Right atrium auricular region (tissue), 2 donors: ENCODE results near the gene COX20. TPM values are rescaled to one million over a fixed set of nuclear protein-coding genes. Genes with fewer than 3 reads are reported as not detected.
A peak's percentile ranks its signal among the peaks of the same experiment; 100 is the strongest.

ENCODE experiments used
- DNase-seq: peaks from one replicate; pipeline ENCODE4 v3.0.0-alpha.2; 2019; ENCODE audit warnings: low spot score
- H3K27ac ChIP-seq, 2 donors: fragments of 200-600 bp; sonication (generic); 1 replicate in 1 of 2; 2 replicates in 1 of 2; pipeline ENCODE4 v1.5.1; 2016 to 2019
- H3K27me3 ChIP-seq, 2 donors: fragments of 200-600 bp; sonication (generic); one replicate each; pipeline versions ENCODE4 v1.5.1 to v1.6.0; 2017 to 2019
- H3K36me3 ChIP-seq: fragments of 200-600 bp; sonication (generic); one replicate; pipeline ENCODE4 v1.5.1; 2016
- H3K4me1 ChIP-seq, 2 donors: fragments of 200-600 bp; sonication (generic); one replicate each; pipeline versions ENCODE4 v1.5.1 to v1.6.0; 2017 to 2019
- H3K4me3 ChIP-seq, 2 donors: fragments of 200-600 bp; sonication (generic); 1 replicate in 1 of 2; 2 replicates in 1 of 2; pipeline ENCODE4 v1.5.1; 2017 to 2019; ENCODE audit warnings: mild to moderate bottlenecking in 1 of 2, moderate library complexity in 1 of 2
- H3K9me3 ChIP-seq, 2 donors: fragments of 200-600 bp; sonication (generic); one replicate each; pipeline ENCODE4 v1.5.1; 2019
- total RNA-seq, 2 donors: library from RNA; depleted of rRNA; stranded (reverse); fragments of >200 nt; gene quantifications; one replicate each; pipeline ENCODE4 v1.1.0, GENCODE V29; 2016
- TF ChIP-seq, protein P1 (sequence below), 2 donors: fragments of 200-600 bp; sonication (generic); IDR thresholded peaks; one replicate each; pipeline ENCODE4 v1.5.1; 2019; ENCODE audit warnings: antibody characterized with exemption in 2 of 2

COX20 gene
- total RNA-seq, 2 donors from 2014 or later: 57.3 to 64.7 TPM

DNA sequence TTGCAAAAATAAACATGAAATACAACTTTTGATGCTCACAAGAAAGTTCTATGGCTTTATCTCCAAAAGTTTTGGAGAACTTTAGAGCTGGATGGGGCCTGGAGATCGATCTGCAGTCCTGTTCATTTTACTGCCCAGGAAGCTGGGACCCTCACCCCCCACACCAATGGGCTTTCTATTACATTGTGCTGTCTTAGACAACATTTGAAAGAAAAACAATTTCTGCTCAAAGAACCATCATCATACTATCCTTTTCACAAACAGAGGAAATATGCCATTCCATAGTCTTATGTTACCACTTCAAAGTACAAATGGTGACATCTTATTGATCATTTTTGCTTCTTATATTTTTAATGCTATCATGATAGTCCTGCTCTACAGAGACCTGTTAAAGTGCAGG, 30.9 kb downstream of the COX20 start:
- H3K4me1 ChIP-seq: peaks cover 0 to 23% of the 10 kb centered on the region in 2 donors
- no peaks in the 10 kb centered on the region for H3K27me3 ChIP-seq
- H3K9me3 ChIP-seq: no peaks in the 10 kb centered on the region
- H3K27ac ChIP-seq: peak overlapping the region; percentile 100
- no peak for DNase-seq
- no peak overlapping the region for H3K4me3 ChIP-seq
- TF ChIP-seq, protein P1, sequence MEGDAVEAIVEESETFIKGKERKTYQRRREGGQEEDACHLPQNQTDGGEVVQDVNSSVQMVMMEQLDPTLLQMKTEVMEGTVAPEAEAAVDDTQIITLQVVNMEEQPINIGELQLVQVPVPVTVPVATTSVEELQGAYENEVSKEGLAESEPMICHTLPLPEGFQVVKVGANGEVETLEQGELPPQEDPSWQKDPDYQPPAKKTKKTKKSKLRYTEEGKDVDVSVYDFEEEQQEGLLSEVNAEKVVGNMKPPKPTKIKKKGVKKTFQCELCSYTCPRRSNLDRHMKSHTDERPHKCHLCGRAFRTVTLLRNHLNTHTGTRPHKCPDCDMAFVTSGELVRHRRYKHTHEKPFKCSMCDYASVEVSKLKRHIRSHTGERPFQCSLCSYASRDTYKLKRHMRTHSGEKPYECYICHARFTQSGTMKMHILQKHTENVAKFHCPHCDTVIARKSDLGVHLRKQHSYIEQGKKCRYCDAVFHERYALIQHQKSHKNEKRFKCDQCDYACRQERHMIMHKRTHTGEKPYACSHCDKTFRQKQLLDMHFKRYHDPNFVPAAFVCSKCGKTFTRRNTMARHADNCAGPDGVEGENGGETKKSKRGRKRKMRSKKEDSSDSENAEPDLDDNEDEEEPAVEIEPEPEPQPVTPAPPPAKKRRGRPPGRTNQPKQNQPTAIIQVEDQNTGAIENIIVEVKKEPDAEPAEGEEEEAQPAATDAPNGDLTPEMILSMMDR (IDR thresholded peaks at IDR 0.05): no peak
- peaks cover 13% of the 10 kb centered on the region for H3K36me3 ChIP-seq

DNA sequence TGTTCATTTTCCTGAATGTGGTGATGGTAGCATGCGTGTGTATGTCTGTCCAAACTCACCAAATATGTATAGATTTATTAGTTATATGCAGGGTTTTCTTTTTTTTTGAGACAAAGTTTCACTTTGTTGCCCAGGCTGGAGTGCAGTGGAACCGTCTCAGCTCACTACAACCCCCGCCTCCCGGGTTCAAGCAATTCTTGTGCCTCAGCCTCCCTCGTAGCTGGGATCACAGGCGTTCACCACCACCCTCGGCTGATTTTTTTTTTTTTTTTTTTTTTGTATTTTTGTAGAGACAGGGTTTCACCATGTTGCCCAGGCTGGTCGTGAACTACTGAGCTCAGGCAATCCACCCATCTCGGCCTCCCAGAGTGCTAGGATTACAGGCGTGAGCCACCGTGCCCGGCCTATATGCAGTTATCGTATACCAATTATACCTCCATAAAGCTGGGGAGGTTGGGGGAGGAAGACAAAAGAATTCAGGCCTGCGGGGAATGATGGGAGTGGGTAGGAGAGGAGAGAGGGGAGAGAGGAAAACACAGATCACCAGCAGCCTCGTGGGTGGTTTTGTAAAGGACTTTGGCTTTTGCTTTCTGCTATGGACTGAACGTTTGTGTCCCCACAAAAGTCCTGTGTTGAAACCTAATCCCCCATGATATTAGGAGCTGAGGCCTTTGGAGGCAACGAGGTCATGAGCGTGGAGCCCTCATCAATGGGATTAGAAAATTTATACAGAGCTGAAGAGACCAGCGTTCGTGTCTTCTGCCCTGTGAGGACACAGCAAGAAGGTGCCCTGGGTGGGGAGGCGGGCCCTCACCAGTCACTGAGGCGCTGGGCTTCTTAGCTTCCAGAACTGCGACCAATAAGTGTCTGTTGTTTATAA, 33.3 kb downstream of the COX20 start:
- DNase-seq: no peak
- Histone ChIP-seq H3K4me1 (peaks cover 0 to 16% of the 10 kb centered on the region in 2 donors), H3K27me3 (no peaks in the 10 kb centered on the region), H3K4me3 (no peak overlapping the region), H3K36me3 (no peaks in the 10 kb centered on the region), H3K9me3 (no peaks in the 10 kb centered on the region), H3K27ac (no peak overlapping the region)
- TF ChIP-seq, protein P1 (IDR thresholded peaks at IDR 0.05): no peak

- H3K27me3 ChIP-seq: no peaks in the 10 kb centered on the region
- DNase-seq: no peak
- peaks cover 0 to 16% of the 10 kb centered on the region in 2 donors for H3K4me1 ChIP-seq
- TF ChIP-seq, protein P1 (IDR thresholded peaks at IDR 0.05): no peak
- H3K9me3 ChIP-seq: no peaks in the 10 kb centered on the region
- no peak overlapping the region for H3K4me3 ChIP-seq
- no peak overlapping the region for H3K27ac ChIP-seq
- no peaks in the 10 kb centered on the region for H3K36me3 ChIP-seq
Measured at GRCh38 chr1:244869364-244869827, 33.9 kb downstream of the COX20 start.

DNA sequence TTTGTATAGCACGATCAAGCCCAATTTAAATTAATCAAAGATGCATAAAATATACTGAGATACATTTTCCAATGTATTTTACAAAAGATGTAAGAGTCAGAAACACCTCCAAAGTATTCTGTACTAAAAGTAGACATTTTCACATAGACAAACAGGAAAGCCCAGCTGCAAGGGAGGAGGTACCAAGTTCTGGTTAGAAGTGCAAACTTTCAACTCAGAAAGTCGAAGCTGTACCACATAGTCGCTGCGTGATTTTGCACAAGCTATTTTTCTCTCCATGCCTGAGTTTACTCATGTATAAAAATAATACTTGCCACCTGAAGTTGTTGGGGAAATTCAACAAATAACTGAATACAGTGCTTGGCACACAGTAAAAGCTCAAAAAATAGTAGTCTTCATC, 34.5 kb downstream of the COX20 start:
- Histone ChIP-seq H3K27me3 (no peaks in the 10 kb centered on the region), H3K9me3 (no peaks in the 10 kb centered on the region), H3K4me3 (no peak overlapping the region), H3K36me3 (no peaks in the 10 kb centered on the region), H3K27ac (no peak overlapping the region), H3K4me1 (peaks cover 0 to 14% of the 10 kb centered on the region in 2 donors)
- TF ChIP-seq, protein P1 (IDR thresholded peaks at IDR 0.05): no peak
- DNase-seq: no peak

GRCh38 chr1:244874974-244875579, 39.6 kb downstream of the COX20 start:
- Histone ChIP-seq H3K27ac (no peak overlapping the region), H3K9me3 (no peaks in the 10 kb centered on the region), H3K4me1 (no peaks in the 10 kb centered on the region), H3K27me3 (no peaks in the 10 kb centered on the region), H3K4me3 (no peak overlapping the region), H3K36me3 (no peaks in the 10 kb centered on the region)
- DNase-seq: no peak
- TF ChIP-seq, protein P1 (IDR thresholded peaks at IDR 0.05): no peak
